ENCODE results near the gene NKX1-1. TPM values are rescaled to one million over a fixed set of nuclear protein-coding genes. Genes with fewer than 3 reads are reported as not detected.

The NKX1-1 gene
- total RNA-seq: not detected in 3 replicates

- no peak for DNase-seq (ENCODE audit: low spot score in 2 of 2, unreplicated experiment in 2 of 2)
- H3K4me3 Mint-ChIP-seq: no peak within 1 kb of the TSS
- no peak within 1 kb of the TSS for H3K27ac Mint-ChIP-seq
- H3K27me3 Mint-ChIP-seq (ENCODE audit: low read depth): peaks cover 78% of the 10 kb centered on the region
- H3K9me3 Mint-ChIP-seq: no peaks in the 10 kb centered on the region
- peaks cover 4% of the 10 kb centered on the region for H3K36me3 Mint-ChIP-seq
- TF ChIP-seq, protein P1, sequence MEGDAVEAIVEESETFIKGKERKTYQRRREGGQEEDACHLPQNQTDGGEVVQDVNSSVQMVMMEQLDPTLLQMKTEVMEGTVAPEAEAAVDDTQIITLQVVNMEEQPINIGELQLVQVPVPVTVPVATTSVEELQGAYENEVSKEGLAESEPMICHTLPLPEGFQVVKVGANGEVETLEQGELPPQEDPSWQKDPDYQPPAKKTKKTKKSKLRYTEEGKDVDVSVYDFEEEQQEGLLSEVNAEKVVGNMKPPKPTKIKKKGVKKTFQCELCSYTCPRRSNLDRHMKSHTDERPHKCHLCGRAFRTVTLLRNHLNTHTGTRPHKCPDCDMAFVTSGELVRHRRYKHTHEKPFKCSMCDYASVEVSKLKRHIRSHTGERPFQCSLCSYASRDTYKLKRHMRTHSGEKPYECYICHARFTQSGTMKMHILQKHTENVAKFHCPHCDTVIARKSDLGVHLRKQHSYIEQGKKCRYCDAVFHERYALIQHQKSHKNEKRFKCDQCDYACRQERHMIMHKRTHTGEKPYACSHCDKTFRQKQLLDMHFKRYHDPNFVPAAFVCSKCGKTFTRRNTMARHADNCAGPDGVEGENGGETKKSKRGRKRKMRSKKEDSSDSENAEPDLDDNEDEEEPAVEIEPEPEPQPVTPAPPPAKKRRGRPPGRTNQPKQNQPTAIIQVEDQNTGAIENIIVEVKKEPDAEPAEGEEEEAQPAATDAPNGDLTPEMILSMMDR (IDR thresholded peaks at IDR 0.05; ENCODE audit: unreplicated experiment): no peak
- no peaks in the 10 kb centered on the region for H3K4me1 Mint-ChIP-seq
Measured at GRCh38 chr4:1406394-1406980, at the start of gene NKX1-1. Gene NKX1-1, minus strand, starts transcription at chr4:1406442. Its CDS starts 0 bp downstream, at chr4:1406442.

DNA sequence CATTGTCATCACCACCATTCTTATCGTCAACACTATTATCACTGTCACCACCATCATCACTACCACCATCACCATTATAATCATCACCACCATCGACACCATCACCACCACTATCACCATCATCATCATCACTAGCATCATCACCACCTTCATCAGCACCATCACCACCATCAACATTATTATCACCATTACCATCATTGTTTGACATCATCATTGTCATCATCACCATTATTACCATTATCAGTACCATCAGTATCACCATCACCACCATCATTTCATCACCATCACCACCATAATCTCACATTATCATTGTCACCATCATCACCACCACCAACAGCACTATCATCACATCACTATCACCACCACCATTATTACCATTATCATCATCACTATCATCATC, 47.5 kb upstream of the NKX1-1 start:
- Mint-ChIP-seq H3K9me3 (peaks cover 21% of the 10 kb centered on the region), H3K27ac (no peak overlapping the region), H3K27me3 (ENCODE audit: low read depth) (peaks cover 33% of the 10 kb centered on the region), H3K4me1 (no peaks in the 10 kb centered on the region), H3K36me3 (no peaks in the 10 kb centered on the region), H3K4me3 (no peak overlapping the region)
- DNase-seq (ENCODE audit: low spot score in 2 of 2, unreplicated experiment in 2 of 2): no peak
- TF ChIP-seq, protein P1 (IDR thresholded peaks at IDR 0.05; ENCODE audit: unreplicated experiment): no peak

- Mint-ChIP-seq H3K4me1 (no peaks in the 10 kb centered on the region), H3K4me3 (no peak overlapping the region), H3K9me3 (peaks cover 21% of the 10 kb centered on the region), H3K27ac (no peak overlapping the region), H3K27me3 (ENCODE audit: low read depth) (peaks cover 23% of the 10 kb centered on the region), H3K36me3 (no peaks in the 10 kb centered on the region)
- TF ChIP-seq, protein P1 (IDR thresholded peaks at IDR 0.05; ENCODE audit: unreplicated experiment): no peak
- DNase-seq (ENCODE audit: low spot score in 2 of 2, unreplicated experiment in 2 of 2): no peak
Measured at GRCh38 chr4:1452431-1453051, 46.3 kb upstream of the NKX1-1 start.

DNA sequence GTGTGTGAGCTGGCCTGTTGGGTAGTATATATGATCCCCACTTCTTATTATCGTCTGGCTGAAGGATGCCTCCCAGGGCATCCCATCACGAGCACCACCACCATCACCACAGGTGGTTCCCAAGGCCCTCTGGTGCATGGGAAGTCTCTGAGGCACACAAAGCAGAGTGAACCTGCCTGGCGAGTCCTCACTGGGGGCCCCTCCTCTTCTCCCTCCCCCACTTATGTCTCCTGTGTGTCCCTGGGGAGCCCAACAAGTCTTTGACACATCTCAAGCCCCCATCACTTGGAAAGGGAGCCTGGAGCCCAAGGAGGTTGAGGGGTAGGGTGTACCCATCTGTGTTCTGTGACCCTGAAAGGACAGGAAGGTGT, 45.5 kb upstream of the NKX1-1 start:
- Mint-ChIP-seq H3K4me3 (no peak overlapping the region), H3K9me3 (peaks cover 21% of the 10 kb centered on the region), H3K36me3 (no peaks in the 10 kb centered on the region), H3K4me1 (no peaks in the 10 kb centered on the region), H3K27ac (no peak overlapping the region), H3K27me3 (ENCODE audit: low read depth) (peaks cover 21% of the 10 kb centered on the region)
- DNase-seq (ENCODE audit: low spot score in 2 of 2, unreplicated experiment in 2 of 2): no peak
- TF ChIP-seq, protein P1 (IDR thresholded peaks at IDR 0.05; ENCODE audit: unreplicated experiment): no peak

DNA sequence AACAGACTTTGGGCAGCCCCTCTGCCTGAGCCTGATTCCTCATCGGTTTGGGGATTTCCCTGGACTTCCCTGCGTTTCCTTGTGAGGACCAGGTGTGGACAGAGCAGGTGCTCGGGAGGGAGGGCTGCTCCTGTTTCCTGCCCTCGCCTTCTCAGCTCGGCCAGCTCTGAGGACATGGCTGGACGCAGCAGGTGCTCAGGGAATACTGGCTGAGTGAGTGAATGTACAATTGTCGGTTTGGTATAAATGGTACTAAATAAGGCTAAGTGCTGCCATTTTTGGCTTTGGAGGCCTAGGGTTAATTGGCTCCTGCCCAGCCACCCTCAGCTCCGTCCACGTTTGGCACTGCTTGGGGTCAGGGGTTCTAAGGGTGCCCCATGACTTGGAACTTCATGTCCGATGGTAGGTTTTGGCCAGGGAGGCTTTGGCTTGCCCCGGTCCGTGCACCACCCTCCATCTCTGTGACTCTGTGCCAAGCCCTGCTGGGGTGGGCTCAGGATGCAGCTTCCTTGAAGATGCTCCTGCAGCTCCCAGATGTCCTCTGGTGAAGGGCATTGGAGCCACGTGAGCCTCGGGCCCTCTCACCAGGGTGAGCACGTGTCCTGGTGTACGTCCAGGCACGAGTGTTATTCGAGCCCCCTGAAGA, 45.0 kb upstream of the NKX1-1 start:
- TF ChIP-seq, protein P1 (IDR thresholded peaks at IDR 0.05; ENCODE audit: unreplicated experiment): no peak
- no peaks in the 10 kb centered on the region for H3K36me3 Mint-ChIP-seq
- no peaks in the 10 kb centered on the region for H3K4me1 Mint-ChIP-seq
- no peak for DNase-seq (ENCODE audit: low spot score in 2 of 2, unreplicated experiment in 2 of 2)
- H3K4me3 Mint-ChIP-seq: no peak overlapping the region
- H3K27me3 Mint-ChIP-seq (ENCODE audit: low read depth): peaks cover 18% of the 10 kb centered on the region
- peaks cover 21% of the 10 kb centered on the region for H3K9me3 Mint-ChIP-seq
- H3K27ac Mint-ChIP-seq: no peak overlapping the region

Data from mesothelial cell of epicardium (in vitro differentiated cells).